CD4-positive, alpha-beta T cell treated with Interleukin-1 beta for 1 hour (primary cell): ENCODE results near the gene HES4.

ENCODE experiments used
- DNase-seq, 2 donors: peaks; one replicate each; pipeline ENCODE4 v3.0.0-alpha.2; 2020 to 2022

Gene HES4, protein sequence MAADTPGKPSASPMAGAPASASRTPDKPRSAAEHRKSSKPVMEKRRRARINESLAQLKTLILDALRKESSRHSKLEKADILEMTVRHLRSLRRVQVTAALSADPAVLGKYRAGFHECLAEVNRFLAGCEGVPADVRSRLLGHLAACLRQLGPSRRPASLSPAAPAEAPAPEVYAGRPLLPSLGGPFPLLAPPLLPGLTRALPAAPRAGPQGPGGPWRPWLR

DNA sequence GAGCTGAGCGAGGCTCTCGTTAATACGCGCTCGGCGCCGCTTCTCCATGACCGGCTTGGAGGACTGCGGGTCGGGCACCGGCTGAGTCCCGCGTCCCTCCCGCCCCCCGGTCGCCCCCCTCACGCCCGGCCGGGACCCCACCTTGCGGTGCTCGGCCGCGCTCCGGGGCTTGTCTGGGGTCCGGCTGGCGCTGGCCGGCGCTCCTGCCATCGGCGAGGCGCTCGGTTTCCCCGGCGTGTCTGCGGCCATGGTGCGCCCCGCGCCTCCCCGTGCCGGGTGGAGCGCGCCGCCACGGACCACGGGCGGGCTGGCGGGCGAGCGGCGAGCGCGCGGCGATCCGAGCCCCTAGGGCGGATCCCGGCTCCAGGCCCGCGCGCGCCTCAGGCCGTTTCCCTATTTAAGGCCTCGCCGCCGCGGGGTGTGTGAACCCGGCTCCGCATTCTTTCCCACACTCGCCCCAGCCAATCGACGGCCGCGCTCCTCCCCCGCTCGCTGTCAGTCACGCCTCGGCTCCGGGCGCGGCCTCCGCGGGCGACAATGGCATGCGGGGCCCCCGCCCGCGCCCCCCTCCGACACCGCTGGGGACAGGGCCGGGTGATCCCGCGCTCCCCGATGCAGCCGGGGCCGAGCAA is at the start of gene HES4:
Gene HES4, minus strand, starts transcription at position 373 of the 632 bp plus-strand sequence. Its CDS starts 124 bp downstream, at position 249.
- peak; percentile 66 to 82 for DNase-seq

DNA sequence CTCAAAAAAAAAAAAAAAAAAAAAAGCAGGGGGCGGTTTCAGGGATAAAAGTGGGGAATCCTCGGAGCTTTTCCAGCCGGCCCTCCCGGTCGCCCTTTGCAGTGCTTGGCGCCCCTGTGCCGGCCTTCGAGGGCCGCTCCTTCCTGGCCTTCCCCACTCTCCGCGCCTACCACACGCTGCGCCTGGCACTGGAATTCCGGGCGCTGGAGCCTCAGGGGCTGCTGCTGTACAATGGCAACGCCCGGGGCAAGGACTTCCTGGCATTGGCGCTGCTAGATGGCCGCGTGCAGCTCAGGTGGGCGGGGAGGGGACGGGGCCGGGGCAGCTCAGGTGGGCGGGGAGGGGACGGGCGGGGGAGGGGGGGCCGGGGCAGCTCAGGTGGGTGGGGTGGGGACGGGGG is 48.9 kb upstream of the HES4 start:
- DNase-seq: no peak

DNA sequence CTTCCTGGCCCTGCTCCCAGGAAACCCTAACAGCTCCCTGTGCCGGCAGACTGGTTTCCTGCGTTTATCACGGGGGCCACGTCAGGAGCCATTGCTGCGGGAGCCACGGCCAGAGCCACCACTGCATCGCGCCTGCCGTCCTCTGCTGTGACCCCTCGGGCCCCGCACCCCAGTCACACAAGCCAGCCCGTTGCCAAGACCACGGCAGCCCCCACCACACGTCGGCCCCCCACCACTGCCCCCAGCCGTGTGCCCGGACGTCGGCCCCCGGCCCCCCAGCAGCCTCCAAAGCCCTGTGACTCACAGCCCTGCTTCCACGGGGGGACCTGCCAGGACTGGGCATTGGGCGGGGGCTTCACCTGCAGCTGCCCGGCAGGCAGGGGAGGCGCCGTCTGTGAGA is 48.1 kb upstream of the HES4 start:
- no peak for DNase-seq

DNA sequence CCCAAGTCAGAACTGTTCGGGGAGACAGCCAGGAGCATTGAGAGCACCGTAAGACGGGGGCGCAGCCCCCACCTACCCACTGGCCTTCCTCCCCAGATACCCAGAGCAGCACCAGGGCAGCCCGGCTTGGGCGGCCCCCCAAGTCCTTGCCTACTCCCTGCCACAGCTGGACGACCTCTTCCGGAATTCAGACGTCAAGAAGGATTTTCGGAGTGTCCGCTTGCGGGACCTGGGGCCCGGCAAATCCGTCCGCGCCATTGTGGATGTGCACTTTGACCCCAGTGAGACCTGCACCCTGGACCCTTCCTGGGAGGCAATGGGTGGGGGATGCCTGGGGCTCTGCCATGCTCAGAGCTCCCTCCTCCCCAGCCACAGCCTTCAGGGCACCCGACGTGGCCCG is 47.5 kb upstream of the HES4 start:
- no peak for DNase-seq

DNA sequence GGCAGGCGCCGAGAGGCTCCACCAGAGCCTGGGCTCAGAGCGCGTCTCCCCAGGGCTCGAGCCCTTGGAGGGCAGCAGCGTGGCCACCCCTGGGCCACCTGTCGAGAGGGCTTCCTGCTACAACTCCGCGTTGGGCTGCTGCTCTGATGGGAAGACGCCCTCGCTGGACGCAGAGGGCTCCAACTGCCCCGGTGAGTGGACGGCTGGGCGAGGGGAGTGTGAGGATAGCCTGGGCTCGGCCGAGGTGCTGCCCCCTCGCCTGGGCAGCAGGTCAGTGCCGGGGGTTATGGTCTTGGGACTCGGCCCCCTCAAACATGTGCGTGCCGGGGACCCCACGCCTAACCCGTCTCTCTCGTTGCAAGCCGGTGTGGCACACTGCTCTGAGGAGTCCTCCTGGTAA is 46.9 kb upstream of the HES4 start:
- DNase-seq: no peak

DNA sequence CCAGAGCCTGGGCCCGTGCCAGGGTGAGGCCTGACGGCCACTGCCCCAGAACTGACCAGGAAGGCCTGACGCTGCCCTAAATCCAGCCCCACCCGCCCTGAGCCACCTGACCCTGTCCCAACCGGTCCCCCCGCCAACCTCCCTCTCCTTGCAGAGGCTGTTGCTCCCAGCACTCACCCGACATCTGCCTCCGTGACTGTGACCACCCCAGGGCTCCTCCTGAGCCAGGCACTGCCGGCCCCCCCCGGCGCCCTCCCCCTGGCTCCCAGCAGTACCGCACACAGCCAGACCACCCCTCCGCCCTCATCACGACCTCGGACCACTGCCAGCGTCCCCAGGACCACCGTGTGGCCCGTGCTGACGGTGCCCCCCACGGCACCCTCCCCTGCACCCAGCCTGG is 46.3 kb upstream of the HES4 start:
- DNase-seq: no peak

DNA sequence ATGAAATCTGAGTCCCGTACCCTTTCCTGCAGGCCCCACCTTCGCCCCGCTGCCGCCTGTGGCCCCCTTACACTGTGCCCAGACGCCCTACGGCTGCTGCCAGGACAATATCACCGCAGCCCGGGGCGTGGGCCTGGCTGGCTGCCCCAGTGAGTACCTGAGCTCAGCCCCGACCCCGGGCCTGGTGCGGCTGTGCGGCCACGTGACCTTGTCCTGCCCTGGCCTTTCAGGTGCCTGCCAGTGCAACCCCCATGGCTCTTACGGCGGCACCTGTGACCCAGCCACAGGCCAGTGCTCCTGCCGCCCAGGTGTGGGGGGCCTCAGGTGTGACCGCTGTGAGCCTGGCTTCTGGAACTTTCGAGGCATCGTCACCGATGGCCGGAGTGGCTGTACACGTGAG is 45.2 kb upstream of the HES4 start:
- DNase-seq: no peak

DNA sequence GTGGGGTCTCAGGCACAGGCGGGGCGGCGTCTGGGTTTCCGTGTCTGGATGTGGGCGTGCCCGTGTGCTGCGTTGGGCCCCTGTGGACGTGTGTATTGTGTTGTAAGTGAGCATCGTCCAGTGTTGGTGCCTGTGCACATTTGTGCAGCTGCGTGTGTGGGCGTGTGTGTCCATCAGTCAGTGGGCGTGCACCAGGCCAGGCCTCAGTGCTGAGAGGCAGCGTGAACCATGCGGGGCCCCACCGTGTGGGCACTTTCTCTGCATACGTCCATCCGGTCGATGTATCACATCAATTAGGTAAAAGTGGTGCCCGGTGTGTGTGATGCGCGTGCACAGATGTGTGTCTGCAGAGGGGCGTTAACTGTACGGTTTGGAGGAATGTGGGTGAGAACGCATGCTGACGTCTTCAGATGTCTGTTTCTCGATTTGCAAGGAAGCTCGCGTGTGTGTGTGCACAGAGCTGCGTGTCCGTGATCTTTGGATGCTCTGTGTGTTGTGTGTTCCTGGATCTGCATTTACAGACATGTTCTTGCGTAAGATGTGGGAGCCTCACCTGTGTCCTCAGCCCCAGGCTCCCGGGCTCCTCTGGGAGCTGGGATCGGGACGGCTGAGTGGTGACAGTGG is 44.7 kb upstream of the HES4 start:
- DNase-seq: no peak

DNA sequence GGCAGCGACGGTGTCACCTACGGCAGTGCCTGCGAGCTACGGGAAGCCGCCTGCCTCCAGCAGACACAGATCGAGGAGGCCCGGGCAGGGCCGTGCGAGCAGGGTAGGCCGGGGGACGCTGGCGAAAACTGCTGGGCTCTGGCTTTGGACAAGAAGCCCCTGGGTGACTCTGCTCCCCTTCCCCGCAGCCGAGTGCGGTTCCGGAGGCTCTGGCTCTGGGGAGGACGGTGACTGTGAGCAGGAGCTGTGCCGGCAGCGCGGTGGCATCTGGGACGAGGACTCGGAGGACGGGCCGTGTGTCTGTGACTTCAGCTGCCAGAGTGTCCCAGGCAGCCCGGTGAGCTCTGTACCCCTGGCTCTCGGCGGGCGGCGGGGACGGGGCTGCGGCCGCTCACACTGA is 44.0 kb upstream of the HES4 start:
- no peak for DNase-seq

DNA sequence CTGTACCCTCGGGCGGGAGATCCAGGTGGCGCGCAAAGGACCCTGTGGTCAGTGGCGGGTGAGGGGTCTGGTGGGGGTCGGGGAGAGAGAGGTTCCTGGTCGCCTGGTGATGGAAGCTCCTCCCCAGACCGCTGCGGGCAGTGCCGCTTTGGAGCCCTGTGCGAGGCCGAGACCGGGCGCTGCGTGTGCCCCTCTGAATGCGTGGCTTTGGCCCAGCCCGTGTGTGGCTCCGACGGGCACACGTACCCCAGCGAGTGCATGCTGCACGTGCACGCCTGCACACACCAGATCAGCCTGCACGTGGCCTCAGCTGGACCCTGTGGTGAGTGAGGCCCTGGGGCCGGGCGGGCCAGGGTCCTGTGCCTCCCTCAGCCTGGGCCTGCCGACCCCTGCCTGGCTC is 43.5 kb upstream of the HES4 start:
- DNase-seq: no peak

DNA sequence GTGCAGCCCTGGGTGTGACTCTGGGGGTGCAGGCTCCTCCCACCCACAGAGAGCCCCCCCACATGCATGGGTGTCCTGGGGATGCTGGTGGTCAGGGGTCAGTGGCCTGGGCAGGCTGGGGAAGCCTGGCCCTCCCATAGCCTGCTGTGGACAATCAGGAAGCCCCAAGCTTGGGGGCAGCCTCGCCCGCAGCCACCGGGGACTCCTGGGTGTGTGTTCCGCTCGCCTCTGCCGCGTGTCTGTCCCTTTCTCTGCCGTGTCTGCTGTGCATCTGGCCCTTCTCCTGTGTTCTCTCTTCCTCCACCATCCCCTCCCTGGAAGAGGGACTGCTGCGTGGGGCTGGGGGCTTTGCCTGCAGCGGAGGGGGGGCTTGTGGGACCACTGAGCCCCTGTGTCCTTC is 42.9 kb upstream of the HES4 start:
- no peak for DNase-seq

DNA sequence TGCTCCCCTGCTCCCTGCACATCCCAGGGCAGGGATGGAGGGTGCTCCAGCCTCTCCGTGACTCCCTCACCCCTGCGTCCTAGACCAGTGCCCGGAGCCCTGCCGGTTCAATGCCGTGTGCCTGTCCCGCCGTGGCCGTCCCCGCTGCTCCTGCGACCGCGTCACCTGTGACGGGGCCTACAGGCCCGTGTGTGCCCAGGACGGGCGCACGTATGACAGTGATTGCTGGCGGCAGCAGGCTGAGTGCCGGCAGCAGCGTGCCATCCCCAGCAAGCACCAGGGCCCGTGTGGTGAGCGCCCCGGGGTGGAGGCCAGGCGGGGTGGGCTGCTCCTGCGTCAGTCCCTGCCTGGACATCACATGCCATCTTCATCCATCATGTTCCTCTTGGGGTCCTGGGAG is 42.0 kb upstream of the HES4 start:
- no peak for DNase-seq

DNA sequence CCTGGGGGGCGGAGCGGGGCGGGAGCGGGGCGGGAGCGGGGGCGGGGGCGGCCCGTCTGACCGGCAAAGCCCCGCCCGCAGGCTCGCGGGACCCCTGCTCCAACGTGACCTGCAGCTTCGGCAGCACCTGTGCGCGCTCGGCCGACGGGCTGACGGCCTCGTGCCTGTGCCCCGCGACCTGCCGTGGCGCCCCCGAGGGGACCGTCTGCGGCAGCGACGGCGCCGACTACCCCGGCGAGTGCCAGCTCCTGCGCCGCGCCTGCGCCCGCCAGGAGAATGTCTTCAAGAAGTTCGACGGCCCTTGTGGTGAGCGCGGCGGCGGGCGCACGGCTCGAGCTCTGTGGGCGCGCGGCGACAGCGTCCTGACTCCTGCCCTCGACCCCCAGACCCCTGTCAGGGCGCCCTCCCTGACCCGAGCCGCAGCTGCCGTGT is 41.2 kb upstream of the HES4 start:
- no peak for DNase-seq

DNA sequence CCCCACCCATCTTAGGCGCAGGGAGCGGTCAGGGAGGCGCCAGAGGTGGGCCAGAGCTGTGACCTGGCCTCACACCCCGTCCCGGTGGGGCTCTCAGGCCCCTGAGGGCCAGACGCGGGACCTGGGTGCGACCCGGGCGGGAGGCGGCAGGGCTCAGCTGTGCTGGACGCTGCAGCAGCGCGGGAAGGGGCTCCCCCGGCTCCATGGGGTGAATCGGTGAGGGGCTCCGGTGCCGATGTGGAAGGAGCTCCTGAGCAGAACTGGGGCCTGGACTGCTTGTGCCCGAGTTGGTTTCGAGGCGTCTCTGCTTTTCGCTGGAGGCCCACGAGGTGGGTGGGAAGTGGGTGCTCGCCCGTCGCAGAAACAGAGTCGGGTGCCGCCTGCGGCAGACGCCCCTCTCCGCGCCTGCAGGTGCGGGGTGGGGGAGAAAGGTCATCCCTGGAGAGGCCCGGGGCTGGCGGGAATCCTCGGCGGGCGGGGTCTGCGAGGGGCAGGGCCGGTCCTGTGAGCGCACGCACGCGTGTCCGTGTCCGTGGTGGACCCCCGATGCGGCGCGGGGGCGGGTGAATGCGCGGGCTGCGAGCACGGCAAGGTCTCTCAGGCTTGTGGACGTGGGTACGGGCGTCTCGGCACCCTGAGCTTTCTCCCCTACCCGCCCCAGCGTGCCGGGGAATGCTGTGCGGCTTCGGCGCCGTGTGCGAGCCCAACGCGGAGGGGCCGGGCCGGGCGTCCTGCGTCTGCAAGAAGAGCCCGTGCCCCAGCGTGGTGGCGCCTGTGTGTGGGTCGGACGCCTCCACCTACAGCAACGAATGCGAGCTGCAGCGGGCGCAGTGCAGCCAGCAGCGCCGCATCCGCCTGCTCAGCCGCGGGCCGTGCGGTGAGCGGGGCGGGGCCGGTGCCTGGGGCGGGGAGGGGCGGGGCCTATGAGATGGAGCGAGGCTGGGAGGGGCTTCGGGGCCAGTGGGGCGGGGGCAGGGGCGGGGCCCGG is 40.4 kb upstream of the HES4 start:
- DNase-seq: peak; percentile 83 to 84

DNA sequence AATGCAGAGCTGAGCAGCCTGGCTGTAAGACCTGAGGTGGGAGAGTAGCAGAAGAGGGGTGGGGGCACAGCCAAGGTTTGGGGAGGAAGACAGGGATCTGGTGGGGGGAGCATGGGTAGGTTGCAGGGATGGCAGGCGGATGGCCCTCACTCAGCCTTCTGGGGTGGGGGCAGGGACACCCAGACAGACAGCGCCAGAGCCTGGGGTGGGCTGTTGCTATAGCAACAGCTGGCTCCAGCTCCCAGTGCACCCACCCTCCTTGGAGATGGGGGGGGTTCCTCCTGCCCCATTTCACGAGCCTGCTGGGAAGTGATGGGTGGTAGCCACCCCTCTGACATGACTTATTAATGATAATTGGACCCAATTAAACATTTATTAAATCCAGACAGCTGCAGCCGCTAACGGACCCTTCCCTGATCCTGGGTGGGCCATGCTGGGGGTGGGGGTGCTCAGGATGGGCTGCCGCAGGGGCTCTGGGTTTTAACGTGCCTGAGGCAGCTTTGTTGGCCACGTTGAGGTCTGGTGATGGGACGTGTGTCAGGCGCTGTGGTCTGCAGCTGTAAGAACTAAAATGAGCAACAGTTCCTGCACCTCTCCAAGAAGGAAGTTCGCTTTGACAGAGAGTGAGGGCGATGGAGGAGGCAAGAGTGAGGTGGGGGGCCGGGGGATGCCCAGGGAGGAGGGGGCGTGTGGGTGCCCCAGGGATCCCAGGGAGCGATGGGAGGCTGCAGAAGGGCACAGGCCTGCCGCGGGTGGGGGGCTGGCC is 39.4 kb upstream of the HES4 start:
- no peak for DNase-seq

DNA sequence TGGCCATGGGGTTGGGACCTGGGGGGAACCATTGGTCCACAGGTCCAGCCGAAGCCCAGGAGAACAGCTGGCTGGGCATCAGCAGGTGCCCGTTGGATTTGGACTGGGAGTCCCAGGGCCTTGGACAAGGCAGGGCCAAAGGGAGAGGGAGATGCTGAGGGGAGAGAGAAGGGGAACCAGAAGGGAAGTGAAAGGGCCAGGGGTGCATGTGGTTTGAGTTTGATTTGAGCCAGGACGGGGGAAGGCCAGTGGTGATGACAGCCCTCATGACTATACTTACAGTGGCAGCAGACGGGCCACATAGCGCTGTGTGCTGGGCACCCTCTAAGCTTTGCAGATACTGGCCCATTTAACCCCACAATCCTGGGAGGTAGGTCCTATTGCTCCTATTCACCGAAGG is 38.8 kb upstream of the HES4 start:
- peak in 1 of 2 donors; percentile 27 for DNase-seq

DNA sequence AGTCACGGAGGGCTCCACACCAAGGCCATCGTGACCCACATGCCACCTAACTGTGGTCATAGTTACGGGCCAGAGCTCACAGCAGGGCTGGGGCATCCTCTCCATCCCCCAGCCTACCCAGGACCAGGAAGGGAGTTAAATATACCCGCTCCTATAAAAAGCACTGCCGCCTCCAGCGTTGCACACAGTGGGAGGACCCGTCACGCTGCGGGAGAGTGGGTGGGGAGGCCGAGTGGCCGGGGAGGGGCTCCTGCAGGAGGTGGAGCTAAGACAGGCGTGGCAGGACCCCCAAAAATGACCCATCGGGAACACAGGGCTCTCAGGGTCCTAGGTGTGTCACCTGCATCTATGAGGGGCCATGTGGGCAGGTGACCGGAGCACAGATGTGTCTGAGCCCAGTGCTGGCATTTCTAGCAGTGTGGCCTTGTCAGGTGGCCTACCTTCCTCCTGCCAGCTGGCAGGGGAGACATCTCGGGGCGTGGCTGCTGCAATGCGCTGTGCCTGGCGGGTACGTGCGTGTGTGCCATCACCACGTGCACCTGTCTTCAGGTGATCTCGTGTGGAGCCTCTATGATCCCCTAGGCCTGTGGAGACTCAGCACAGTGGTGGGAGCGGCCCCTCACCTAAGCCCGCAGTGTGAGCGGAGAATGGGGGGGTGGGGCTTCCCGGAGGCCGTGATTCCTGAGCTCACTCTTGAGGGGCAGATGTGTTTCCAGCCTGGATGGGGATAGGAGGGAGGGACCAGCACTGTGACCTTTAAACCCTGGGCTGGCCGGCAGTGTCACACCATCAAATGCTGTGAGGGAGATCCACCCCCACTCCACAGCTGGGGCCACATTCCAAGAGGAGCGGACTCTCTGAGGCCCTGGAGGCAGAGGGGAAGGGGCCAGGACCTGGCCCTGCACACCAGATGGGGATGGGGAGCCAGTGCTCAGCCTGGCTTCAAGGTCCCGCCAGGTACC is 37.8 kb upstream of the HES4 start:
- DNase-seq: no peak

DNA sequence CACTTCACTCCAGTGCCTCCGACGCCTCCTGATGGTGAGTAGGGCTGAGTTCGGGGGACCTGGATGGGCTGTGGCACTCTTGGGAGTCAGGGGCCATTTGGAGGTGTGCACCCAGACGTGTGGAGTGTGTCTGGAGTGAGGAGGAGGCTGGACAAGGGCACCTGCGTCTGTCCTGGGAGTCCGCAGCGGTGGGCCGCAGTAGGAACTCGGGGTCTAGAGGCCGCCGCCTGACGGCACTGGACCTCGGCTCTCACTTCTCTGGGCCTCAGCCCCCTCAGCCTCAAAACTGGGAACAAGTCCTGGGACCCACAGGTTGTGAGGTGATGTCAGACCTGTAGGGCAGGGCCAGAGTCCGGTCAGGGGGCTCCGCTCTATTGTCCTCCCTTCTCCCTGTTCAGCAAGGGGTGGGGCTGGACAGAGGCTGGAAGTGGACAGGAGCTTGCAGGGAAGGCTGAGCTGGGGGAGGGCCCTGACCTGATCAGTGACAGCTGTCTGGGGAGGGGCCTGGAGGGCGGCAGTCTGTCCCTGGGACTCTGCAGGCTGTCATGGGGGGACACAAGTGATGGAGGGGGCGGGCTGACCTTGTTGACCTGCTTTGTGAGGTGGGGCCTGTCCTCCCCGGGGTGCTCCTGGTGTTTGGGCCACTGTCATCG is 35.5 kb upstream of the HES4 start:
- no peak for DNase-seq

DNA sequence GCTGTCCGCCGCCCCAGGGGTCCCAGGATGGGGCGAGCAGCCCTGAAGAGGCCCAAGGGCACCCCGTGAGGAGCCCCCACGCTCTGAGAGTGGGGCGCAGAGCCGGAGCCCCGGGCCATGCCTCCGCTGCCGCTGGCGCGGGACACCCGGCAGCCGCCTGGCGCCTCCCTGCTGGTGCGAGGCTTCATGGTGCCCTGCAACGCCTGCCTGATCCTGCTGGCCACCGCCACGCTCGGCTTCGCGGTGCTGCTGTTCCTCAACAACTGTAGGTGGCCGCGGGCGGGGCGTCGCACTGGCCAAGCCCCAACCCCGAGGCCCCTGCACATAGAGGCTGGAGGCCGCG is 34.5 kb upstream of the HES4 start:
- DNase-seq: no peak

DNA sequence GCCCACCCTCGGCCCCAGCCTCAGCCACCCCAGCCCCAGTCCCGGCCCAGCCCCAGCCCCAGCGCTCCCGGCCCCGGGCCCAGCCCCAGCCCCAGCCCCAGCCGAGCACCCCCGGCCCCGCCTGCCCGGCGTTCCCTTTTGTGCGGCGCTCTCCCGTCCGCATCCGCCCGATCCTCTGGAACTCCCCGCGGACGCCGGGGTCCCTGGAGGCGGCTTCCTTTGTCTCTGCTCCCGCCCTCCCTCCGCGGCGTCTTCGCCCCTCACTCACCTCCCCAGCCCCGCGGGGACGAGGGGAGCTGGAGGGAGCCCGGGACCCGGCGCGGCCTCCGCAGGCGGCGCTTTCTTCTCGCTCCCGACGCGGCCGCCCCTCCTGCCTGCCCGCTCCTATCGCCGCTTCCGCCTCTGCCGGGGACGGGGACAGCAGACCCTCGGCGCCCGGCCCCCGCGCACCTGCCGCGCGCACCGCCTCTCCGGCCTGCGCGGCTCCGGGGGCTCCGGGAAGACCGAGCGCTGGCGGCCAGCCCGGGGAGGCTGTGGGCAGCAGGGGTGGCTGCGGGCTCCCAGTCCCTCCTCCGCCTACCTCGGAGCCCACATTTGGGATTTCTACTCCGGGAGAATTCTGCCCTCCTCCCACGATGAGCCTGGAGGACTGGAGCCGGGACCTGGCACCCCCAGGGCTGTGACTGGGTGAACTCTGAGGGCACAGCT is 34.0 kb upstream of the HES4 start:
- no peak for DNase-seq
